Measurements from ENCODE around the gene CCDC57.

The CCDC57 gene

GRCh38 chr17:82167028-82167427 lies 45.6 kb downstream of the CCDC57 start:
- H3K27ac ChIP-seq, result no peak overlapping the region
- TF ChIP-seq CTCF (IDR thresholded peaks at IDR 0.05), result no peak
- no peak for DNase-seq (ENCODE audit: low spot score)

GRCh38 chr17:82164853-82165252 lies 47.8 kb downstream of the CCDC57 start:
- TF ChIP-seq CTCF (IDR thresholded peaks at IDR 0.05), result no peak
- H3K27ac ChIP-seq, result no peak overlapping the region
- DNase-seq (ENCODE audit: low spot score), result no peak
- no peak overlapping the region for H3K4me3 ChIP-seq

More at GRCh38 chr17:82167028-82167427, 45.6 kb downstream of the CCDC57 start:
- no peak overlapping the region for H3K4me3 ChIP-seq

- no peak for TF ChIP-seq CTCF (IDR thresholded peaks at IDR 0.05)
- no peak for DNase-seq (ENCODE audit: low spot score)
- no peak overlapping the region for H3K4me3 ChIP-seq
- H3K27ac ChIP-seq, result no peak overlapping the region
Measured at GRCh38 chr17:82161216-82161615, 51.4 kb downstream of the CCDC57 start.

- TF ChIP-seq CTCF (IDR thresholded peaks at IDR 0.05), result no peak
- H3K27ac ChIP-seq, result no peak overlapping the region
- DNase-seq (ENCODE audit: low spot score), result no peak
- no peak overlapping the region for H3K4me3 ChIP-seq
Measured at GRCh38 chr17:82160075-82160474, 52.6 kb downstream of the CCDC57 start.

GRCh38 chr17:82158825-82159224 lies 53.8 kb downstream of the CCDC57 start:
- TF ChIP-seq CTCF (IDR thresholded peaks at IDR 0.05), result no peak

GRCh38 chr17:82157046-82158035 lies 55.3 kb downstream of the CCDC57 start:
- H3K4me3 ChIP-seq, result no peak overlapping the region
- no peak for DNase-seq (ENCODE audit: low spot score)
- no peak for TF ChIP-seq CTCF (IDR thresholded peaks at IDR 0.05)
- H3K27ac ChIP-seq, result no peak overlapping the region

More at GRCh38 chr17:82158825-82159224, 53.8 kb downstream of the CCDC57 start:
- DNase-seq (ENCODE audit: low spot score), result no peak
- H3K27ac ChIP-seq, result no peak overlapping the region
- no peak overlapping the region for H3K4me3 ChIP-seq

All from coronary artery (tissue), 2 donors.